Activated effector memory CD4-positive, alpha-beta T cell treated with anti-CD3 and anti-CD28 coated beads, Interleukin-2, amount 50 U/mL, for 16 hours (primary cell): ENCODE measurements around the gene INTS1.
"Not testable (repeated sequence)": the region's sequence is repeated elsewhere in the genome, so short reads cannot be mapped to it uniquely, and the experiment has no call there.

Experiments used
- DNase-seq: peaks from one replicate; pipeline ENCODE4 v3.0.0-alpha.2; 2020

INTS1 gene

DNA sequence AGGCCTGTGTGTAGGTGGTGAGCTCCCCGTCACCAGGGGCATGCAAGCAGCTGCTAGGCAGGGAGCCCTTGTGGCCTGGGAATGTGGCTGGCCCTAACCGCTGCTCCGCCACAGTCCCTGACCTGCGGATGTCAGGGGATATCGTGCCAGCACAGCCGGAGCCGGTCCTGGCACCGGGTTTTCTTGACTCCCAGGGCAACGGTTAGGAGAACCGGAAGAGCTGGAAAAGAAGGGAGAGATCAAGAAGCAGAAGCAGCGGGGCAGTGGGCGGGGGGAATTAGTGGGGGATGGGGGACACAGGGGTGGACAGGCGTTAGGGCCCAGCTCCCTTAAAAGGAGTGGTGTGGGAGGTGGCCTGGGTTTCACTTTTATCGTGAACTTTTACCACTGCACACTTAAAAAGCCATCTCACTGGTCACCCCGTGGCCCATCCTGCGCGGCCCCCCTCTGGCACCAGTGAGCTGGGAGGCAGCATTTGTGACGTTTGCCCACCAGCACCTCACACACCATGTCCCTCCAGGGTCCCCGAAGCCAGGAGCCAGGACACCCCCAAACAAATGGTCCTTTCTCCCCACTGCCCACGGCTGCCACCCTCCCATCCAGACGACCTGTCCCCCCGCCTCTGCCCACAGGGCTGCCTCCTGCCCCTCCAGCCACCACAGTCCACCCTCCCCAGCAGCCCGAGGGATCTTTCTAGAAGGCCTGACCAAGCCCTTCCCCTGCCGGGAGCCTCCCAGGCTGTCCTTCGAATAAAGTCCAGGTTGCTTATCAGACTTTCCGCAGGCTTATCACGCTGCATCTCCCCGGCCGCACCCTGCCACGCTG lies 43.2 kb downstream of the INTS1 start:
- no peak for DNase-seq

DNA sequence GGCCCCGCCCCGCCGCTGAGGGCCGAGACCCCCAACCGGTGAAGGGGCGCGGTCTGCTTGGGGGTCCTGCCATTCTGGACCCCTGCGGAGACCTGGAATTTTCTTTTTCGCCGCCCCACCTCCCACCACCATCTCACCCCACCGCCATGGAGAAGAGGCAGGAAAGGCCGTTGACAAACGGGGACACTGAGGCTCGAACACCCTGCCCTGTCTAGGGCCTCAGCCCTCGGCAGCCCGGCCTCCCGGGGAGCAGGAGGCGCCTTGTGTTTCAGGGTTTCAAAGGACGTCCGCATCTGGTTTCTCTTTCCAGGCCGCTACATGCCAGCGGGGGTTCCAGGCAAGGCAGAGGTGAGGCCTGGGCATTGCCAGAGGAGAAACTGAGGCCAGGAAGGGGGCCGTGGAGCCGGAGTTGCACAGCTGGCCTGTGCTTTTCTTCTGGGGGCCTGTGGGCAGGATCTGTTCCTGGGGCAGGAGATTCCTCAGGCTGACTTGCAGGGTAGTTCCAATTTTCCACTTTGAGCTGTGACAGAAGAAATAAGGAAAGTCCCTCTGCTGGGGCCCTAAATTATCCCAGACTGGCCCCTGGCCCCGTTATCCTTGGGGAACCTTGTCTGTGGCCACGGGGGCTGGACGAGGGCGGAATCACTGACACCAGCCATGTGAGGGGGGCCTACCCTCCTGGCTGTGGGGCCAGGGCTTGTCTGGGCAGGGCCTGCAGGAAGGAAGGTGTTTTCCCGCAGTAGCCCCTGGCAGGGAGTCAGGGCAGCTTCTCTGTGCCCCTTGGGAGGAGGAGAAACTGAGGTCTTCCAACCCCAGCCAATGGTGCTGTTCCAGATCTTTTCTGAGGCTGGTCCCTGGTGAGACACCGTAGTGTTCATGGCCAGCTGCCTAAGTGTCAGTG lies 44.0 kb downstream of the INTS1 start:
- no peak for DNase-seq

DNA sequence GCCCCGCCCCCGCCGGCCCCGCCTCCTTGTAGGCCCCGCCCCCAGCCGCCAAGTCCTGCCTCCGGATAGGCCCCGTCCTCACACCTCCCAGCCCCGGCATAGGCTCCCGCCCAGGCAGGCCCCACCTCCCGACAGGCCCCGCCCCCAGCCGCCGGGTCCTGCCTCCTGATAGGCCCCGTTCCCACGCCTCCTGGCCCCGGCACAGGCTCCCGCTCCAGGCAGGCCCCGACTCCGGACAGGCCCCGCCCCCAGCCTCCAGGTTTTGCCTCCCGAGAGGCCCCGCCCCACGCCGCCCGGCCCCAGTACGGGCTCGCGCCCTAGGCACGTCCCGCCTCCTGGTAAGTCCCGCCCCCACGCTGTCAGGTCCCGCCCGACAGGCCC lies 44.7 kb downstream of the INTS1 start:
- DNase-seq = peak; percentile 98

DNA sequence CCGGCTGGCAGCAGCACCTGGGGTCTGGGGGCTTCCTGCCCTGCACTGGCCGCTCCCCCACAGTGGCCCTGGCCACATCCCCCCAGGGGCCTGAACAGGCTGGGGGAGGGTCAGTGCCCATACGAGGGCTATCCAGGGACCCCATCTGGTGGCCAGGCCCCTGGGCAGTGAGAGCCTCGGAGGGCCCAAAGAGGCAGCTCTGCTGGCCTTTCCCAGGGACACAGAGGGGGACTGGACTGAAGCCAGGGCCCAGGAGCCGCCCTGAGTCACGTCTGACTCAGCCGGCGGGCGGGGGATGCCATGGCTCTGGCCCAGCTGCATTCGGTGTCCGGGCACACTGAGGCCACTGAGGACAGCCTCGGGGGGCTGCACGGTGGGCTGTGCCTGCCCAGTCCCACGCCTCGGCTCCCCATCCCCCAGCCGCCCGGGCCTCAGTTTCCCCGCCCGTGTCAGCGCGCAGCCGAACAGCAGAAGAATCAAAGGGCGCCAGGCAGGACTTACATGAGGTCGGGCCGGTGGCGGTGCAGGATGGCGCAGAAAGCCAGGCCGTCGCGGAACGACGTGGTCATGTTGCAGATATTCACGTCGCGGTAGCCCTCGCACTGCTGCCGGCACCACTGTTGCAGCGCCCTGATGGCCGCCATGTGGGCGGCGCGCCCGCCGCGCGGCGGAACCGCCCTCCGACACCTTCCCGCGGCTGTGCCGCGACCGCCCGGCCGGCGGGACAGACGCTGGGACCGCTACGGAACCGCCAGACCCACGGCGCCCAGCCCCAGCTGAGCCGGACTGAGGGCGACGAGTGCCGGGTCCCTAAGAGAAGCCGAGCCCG lies 45.3 kb downstream of the INTS1 start, which contains the start of gene MICALL2:
Gene MICALL2, minus strand, starts transcription at position 788 of the 829 bp plus-strand sequence. Its CDS starts 144 bp downstream, at position 644.
- DNase-seq = peak; percentile 75

DNA sequence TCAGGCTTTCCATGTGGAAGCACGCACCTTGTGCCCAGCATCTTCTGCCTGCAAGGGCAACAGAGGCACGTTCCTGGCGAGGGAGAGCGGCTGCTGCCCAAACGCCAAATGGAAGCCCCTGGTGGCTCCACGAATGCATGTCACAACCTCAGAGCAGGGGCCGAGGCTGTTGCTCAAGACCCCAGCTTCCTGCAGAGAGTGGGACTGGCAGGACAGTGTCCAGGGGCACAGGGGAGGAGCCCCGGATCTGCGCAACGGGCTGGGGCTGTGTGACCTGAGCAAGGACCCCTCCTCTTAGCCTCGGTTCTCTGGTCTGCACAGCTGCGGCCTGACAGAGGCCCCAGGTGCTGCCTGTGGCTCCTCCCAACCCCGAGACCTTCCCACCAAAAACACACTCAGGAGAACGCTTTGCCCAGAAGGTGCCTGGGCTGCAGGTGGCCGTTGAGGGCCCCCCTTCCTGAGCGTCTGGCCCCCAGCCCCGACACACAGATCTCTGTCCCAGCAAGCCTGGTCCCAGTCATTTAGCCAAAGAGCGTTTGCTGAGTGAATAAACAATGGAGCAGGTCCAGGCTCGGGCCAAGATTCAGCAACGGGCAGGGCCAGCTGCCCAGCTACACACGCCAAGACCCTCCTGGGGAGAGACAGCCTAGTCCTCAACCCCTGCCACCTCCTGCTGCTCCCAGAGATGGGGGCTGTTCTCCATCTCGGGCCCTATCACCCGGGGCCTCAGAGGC lies 46.1 kb downstream of the INTS1 start:
- DNase-seq = no peak

DNA sequence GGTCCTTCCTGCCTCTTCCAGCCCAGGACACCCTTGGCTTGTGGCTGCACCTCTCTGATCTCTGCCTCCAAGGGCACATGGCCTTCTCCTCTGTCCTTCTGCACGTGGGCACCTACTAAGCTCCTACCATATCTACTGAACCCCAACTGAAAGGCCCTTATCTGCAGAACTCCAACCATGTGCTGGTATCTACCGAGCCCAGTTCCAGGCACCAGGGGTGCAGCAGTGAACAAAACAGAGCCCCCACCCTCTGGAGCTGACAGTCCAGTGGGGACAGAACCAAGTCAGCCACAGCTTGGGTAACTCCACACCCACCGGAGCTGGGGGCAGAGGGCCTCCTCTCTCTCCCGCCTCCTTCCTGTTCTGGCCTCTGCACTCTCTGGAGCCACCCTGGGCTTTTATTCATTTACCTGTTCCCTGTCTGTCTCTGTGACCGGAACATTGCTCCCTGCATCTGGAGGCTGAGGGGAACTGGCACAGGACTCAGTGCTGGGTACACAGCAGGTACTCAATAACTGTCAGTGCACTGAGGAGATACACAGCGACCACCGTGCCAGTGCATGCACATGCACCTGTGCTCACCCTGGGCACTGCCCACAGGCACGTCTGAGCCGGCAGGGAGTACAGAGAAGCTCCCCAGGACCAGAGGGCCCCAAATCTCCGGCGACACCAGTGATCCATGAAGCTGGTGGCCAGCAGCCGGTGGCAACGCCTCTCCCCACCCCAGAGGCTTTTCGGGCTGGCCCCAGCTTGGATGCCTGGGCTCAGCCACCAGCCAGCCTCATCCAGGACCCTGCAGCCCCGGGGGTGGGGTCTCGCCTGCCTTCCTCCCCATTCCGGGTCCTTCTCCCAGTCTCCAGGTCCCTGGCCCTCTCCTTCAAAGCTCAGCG lies 46.9 kb downstream of the INTS1 start:
- no peak for DNase-seq

DNA sequence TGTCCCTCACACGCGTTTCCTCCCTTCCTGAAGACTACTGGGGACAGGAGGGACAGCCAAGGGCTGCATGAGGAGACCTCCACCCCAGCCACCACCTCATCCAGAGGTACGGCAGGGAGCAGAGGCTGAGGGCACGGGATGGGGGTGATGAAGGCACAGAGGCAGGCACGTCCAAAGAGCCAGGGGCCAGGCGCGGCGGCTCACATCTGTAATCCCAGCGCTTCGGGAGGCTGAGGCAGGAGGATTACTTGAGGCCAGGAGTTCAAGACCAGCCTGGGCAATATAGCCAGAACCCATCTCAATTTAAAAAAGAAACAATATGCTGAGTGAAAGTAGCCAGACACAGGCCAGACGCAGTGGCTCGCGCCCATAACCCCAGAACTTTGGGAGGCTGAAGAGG lies 48.2 kb downstream of the INTS1 start:
- DNase-seq = no peak

DNA sequence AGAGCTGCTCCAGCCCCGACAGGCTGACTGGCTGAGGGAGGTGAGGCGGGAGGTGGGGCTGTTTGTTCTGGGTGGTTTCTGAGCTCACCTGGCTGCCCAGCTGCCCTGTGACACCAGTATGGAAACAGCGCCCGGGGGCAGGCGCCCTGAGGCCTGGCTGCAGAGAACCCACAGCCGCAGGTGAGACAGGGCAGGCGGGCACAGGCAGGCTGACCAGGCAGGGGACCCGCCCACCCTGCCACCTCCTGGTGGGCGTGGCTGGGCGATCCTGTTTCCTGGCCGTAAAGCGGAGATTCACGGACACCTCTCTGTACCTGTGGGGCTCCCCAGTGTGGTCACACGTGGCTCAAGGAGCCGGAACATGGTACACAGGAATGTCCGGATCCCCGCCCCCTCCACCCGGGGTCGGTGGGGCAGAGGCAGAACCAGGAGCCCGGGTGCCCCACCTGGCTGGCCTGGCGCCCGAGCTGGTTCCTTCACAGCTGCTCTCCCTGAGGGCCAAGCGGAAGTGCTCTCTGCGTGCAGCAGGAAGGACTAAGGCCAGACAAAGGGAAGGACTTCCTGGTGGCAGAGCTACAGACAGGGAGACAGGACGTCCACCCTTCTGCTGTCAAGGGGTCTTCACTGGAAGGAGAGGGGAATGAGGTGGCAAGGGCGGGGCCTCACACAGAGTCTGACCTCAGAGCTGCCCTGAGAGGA lies 48.8 kb downstream of the INTS1 start:
- DNase-seq = no peak

DNA sequence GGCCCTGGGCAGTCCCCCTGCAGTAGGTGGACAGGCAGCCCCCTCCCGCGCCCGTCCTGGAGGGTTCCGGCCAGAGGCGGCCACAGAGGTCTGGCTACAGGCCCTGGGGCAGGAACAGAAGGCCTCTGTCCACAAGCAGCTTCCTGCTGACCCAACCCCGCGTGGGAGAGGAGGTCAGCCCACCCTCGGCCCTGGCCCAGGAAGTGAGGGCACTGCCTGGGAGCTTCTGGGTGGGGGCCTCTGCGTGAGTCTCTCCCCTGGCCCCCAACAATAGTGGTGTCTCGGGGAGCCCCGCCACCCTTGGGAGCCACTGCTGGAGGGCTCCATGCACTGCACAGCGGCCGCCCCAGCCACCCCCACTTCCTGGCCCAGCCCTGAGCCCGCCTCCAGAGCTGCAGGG lies 49.6 kb downstream of the INTS1 start:
- DNase-seq = no peak

DNA sequence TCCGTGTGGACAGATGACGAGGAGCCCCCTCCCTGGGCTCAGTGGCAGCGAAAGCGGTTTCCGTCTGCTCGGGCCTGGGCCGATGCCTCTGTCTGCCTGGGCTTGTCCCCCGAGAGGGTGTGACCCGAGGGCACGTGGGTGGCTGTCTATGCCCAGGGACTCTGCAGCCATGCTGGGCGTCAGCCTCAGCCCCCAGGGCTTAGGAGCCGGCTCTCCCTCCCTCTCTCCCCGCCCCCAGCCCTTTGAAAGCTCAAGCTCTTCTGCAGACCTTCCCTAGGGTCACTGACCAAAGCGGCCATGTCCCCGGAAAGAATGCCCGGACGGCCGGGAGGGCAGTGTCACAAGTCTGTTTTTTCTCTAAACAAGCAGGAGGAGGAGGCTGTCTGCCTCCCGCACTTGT lies 52.0 kb downstream of the INTS1 start:
- DNase-seq = no peak

DNA sequence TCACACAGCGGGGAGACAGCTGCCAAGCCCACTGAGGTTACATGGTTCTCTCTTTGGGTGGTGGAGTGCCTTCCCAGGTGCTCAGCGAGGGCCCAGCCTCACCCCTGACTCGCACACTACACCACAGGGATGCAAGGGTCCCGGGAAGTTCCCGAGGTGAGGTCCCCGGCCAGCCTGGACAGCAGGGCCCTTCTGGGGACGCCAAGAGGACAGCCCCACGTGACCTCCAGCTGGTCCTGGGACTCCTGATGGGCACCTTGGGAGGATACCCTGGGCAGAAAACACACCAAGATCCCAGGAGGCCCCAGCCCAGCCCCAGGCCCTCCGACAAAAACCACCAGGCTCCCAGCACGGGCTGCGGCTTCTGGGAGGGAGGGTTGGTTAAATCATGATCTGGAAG lies 53.2 kb downstream of the INTS1 start:
- no peak for DNase-seq

DNA sequence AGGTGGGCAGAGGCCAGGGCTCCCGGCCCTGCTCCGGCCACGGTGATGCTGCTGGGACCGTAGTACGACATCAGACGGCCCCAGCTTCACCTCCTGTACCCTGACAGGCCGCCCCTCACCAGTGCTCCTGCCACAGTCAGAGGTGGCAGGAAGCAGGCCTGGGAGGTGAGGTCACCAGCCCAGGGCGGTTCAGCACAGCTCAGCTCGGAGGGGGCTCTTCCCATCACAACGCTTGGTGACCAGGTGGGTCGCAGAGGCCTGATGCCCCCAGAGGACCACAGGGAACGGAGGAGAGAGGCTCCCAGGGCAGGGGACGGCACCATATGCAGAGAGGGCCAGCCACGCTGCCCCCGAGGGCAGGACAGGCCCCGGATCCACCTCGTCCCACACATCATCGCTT lies 53.8 kb downstream of the INTS1 start:
- no peak for DNase-seq

DNA sequence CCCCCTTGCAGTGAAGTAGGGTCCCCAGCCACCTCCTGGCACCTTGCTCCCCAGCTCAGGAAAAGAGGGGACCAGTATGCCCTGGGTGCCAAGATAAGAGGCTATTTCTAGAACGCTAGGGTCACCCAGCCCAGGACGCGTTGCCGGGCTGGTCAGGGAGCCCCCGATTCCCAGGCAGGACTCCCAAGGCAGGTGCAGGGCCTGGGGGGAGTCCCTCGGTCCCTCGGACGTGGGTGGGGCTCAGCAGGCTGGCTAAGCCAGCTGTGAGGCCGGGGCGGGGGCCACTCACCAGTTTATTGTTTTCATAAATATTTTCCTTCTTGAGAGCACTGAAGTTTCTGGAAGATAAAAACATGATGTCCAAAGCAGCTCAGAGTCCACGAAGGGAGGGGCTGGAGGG lies 54.2 kb downstream of the INTS1 start:
- no peak for DNase-seq

DNA sequence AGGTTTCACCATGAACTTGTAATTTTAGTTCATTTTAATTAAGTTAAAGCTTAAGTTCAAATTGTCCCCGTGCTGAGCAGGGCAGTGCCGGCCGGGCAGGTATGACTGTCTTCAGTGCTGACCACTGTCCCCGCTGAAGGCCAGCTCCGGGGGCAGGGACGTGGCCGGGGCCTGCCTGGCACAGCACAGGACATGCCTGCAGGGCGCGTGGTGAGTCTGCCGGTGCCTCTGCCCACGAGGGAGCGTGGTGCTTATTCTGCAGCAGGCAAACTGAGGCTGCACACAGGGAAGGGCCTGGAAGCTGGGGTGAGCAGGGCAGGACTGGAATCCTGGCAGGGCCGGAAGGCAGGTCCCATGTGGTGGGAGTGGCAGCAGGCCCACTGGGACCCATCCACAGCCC lies 54.7 kb downstream of the INTS1 start:
- DNase-seq = no peak

DNA sequence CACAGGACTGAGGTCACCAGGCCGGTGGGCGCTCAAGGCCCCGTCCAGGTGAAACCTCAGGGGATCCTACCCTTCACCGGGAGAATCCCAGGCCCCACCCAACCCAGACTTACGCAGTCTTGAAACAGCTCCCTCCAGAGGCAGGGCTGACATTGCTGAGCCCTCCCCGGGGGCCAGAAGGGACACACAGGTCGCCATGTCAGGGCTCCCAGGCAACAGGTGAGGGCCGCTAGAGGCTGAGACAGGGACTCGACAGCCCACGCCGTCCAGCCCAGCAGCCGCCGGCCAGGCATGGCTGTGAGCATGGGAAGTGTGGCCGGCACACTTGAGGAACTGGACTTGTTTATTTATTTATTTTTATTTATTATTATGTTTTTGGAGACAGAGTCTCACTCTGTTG lies 55.2 kb downstream of the INTS1 start:
- no peak for DNase-seq

DNA sequence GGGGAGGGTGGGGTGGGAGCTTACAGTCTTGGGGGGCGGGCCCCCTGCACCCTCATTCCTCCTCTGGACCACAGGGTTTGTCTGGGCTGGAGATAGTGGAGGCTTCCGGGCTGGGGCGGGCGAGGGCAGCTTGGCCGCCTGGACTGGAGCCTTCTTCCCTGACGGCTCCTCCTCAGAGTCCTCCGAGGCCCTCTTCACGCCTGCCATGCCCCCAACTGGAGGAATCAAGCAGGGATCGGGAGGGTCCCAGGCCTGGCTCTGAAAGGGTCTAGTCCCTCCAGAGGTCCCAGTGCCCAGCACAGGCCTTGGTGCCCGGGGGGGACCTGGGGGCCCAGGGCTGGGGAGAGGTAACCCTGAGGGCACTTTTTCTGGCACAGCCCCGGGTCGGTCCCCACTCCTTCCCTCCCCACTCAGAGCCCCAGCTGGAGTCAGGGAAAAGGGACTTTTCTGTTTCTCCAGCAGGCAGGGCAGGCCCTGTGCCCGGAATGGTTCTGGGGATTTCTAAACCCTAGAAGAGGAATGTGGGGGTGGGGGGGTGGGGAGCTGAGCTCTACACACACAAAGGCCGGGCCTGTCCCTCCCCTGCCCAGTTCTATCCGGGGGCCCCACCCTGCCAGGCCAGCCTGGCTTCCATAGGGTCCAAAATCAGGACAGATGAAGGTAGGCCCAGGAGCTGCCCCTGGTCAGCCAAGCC lies 56.5 kb downstream of the INTS1 start:
- no peak for DNase-seq

DNA sequence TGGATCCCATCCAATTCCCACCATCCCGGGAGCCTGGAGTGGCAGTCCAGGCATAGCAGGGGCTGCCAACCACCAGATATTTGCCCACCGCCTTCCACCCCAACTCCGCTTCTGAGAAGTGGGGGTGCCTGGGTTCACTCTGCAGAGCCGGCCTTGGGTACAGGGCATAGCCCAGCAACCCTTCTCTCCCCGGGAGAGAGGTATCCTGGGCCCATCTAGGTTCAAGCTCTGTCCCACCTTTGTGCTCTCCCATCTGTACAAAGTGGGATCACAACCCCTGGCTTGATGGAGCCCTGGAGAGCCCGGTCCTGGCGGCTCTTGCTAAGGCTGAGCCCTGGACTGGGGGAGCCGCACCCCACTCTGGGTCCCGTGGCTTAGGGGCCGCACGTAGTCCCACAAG lies 57.1 kb downstream of the INTS1 start:
- no peak for DNase-seq

DNA sequence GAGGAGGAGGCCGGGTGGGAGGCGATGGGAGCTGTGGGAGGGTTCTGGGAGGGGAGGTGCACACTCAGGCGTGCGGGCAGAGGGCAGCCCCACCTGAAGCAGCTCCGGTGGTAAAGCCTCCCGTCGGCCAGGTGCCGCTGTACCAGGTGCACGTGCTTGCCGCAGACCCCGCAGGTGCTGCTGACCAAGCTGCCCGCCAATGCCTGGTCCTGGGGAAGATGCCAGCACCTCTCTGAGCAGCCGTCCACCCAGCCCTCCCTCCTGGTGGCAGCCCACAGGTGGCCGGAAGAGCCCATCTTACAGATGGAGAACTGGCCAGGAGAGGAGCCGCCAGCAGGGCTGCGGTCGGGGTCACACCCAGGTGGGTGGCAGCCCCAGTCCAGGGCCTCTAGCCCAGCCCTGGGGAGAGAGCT lies 57.6 kb downstream of the INTS1 start:
- no peak for DNase-seq

DNA sequence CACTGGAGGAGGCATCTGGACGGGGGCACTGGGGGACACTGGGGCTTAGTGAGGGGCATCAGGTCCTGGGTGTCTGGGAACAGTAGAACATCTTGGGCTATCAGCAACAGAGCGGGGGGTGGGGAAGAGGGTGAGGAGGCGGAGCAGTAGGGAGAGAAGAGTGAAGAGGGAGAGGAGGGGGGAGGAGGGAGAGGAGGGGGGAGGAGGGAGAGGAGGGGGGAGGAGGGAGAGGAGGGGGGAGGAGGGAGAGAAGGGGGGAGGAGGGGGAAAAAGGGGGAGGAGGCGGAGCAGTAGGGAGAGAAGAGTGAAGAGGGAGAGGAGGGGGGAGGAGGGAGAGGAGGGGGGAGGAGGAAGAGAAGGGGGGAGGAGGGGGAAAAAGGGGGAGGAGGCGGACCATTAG lies 58.2 kb downstream of the INTS1 start:
- DNase-seq = not testable (repeated sequence)

DNA sequence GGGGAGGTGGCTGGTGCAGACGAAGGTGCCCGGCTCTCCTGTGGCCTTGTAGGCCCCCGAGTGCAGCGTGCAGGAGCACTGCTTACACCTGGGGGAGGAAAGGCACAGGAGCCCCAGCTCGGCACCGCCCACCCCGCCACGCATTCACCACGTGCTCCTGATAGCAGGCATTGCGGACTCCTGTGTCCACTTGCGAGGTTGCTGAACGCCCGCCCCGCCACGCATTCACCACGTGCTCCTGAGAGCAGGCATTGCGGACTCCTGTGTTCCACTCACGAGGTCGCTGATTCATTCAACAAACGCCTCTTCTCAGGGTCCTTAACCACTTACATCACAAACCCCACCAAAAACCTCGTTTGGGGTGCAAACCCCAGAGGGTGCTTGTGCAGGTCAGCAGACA lies 58.8 kb downstream of the INTS1 start:
- DNase-seq = no peak
